Keratinocyte (primary cell): ENCODE measurements around the gene SRSF1.

Experiments
- EZH2 ChIP-seq: IDR thresholded peaks from one replicate; pipeline ENCODE4 v1.6.1; 2012; ENCODE audit warnings: inconsistent platforms, mild to moderate bottlenecking, low read length, moderate library complexity
- TF ChIP-seq, protein P1 (sequence below), 3 experiments: IDR thresholded peaks in 1 of 3; conservative IDR thresholded peaks in 1 of 3; optimal IDR thresholded peaks in 1 of 3; 2 replicates in 2 of 3; 3 replicates in 1 of 3; pipeline versions ENCODE3 to v1.5.1; 2011; ENCODE audit warnings: low read length in 3 of 3, mild to moderate bottlenecking in 3 of 3, moderate library complexity in 2 of 3, control low read depth in 1 of 3, inconsistent platforms in 1 of 3; ENCODE audit not compliant: insufficient read depth in 2 of 3; ENCODE audit errors: extremely low read depth in 1 of 3

GRCh38 chr17:57970710-57971109 lies 36.3 kb downstream of the SRSF1 start:
- TF ChIP-seq, protein P1, sequence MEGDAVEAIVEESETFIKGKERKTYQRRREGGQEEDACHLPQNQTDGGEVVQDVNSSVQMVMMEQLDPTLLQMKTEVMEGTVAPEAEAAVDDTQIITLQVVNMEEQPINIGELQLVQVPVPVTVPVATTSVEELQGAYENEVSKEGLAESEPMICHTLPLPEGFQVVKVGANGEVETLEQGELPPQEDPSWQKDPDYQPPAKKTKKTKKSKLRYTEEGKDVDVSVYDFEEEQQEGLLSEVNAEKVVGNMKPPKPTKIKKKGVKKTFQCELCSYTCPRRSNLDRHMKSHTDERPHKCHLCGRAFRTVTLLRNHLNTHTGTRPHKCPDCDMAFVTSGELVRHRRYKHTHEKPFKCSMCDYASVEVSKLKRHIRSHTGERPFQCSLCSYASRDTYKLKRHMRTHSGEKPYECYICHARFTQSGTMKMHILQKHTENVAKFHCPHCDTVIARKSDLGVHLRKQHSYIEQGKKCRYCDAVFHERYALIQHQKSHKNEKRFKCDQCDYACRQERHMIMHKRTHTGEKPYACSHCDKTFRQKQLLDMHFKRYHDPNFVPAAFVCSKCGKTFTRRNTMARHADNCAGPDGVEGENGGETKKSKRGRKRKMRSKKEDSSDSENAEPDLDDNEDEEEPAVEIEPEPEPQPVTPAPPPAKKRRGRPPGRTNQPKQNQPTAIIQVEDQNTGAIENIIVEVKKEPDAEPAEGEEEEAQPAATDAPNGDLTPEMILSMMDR (optimal IDR thresholded peaks at IDR 0.05 in 1 of 3, IDR thresholded peaks at IDR 0.05 in 1 of 3, conservative IDR thresholded peaks at IDR 0.05 in 1 of 3; ENCODE audit: extremely low read depth in 1 of 3, insufficient read depth in 2 of 3, low read length in 3 of 3), result no peak
- TF ChIP-seq EZH2, result no peak
